ENCODE data around the gene POLD4. TPM values are rescaled to one million over a fixed set of nuclear protein-coding genes. Genes with fewer than 3 reads are reported as not detected.
A peak's percentile ranks its signal among the peaks of the same experiment; 100 is the strongest.

The POLD4 gene
- total RNA-seq, 3 donors from 2014 or later: 130 to 266 (median 201) TPM

- peaks cover 5% of the 10 kb centered on the region for H3K4me1 ChIP-seq (ENCODE audit: low read depth)
- intact Hi-C loops (cut with DNase I, micrococcal nuclease): no loop called here
Measured at GRCh38 chr11:67307545-67308001, 45.8 kb downstream of the POLD4 start.

GRCh38 chr11:67306769-67307544 lies 46.4 kb downstream of the POLD4 start:
- Histone ChIP-seq H3K9me3 (no peaks in the 10 kb centered on the region), H3K36me3 (ENCODE audit: low read depth) (no peaks in the 10 kb centered on the region), H3K4me3 (no peak overlapping the region), H3K4me1 (ENCODE audit: low read depth) (peaks cover 6% of the 10 kb centered on the region)
- DNase-seq: peak in 1 of 3 donors; percentile 32
- no peak for TF ChIP-seq CTCF (IDR thresholded peaks at IDR 0.05)
- no peak for ATAC-seq
- intact Hi-C loops (cut with DNase I, micrococcal nuclease): no loop called here

More at GRCh38 chr11:67307545-67308001, 45.8 kb downstream of the POLD4 start:
- Histone ChIP-seq H3K36me3 (ENCODE audit: low read depth) (no peaks in the 10 kb centered on the region), H3K4me3 (no peak overlapping the region), H3K9me3 (no peaks in the 10 kb centered on the region)
- DNase-seq: peak in 1 of 3 donors; percentile 27
- no peak for TF ChIP-seq CTCF (IDR thresholded peaks at IDR 0.05)
- ATAC-seq: no peak

- DNase-seq (peak in 2 of 3 donors; percentile 37 to 49), ATAC-seq (no peak)
- Histone ChIP-seq H3K9me3 (no peaks in the 10 kb centered on the region), H3K4me1 (ENCODE audit: low read depth) (peaks cover 11% of the 10 kb centered on the region), H3K36me3 (ENCODE audit: low read depth) (no peaks in the 10 kb centered on the region), H3K4me3 (peak overlapping the region; percentile 96)
- no peak for TF ChIP-seq CTCF (IDR thresholded peaks at IDR 0.05)
- intact Hi-C loops (cut with DNase I, micrococcal nuclease): no loop called here
Measured at GRCh38 chr11:67304511-67305113, 48.7 kb downstream of the POLD4 start.

GRCh38 chr11:67303835-67304411 lies 49.4 kb downstream of the POLD4 start:
- peak; percentile 55 for ATAC-seq
- no peaks in the 10 kb centered on the region for H3K36me3 ChIP-seq (ENCODE audit: low read depth)
- peak; percentile 51 to 78 (median 70) for DNase-seq
- H3K4me3 ChIP-seq: peak overlapping the region; percentile 96
- no peak for TF ChIP-seq CTCF (IDR thresholded peaks at IDR 0.05)
- H3K9me3 ChIP-seq: no peaks in the 10 kb centered on the region
- intact Hi-C loops (cut with DNase I, micrococcal nuclease): no loop called here
- H3K4me1 ChIP-seq (ENCODE audit: low read depth): peaks cover 11% of the 10 kb centered on the region

GRCh38 chr11:67303132-67303834 lies 50.1 kb downstream of the POLD4 start, which contains the start of gene SSH3:
Gene SSH3, plus strand, starts transcription at chr11:67303530. Its CDS starts 96 bp downstream, at chr11:67303626.
- ATAC-seq (peak; percentile 91), DNase-seq (peak; percentile 90 to 93 (median 92))
- Histone ChIP-seq H3K4me3 (peak within 1 kb of the TSS; percentile 96), H3K36me3 (ENCODE audit: low read depth) (no peaks in the 10 kb centered on the region), H3K9me3 (no peaks in the 10 kb centered on the region), H3K4me1 (ENCODE audit: low read depth) (peaks cover 11% of the 10 kb centered on the region)
- intact Hi-C loops (cut with DNase I, micrococcal nuclease): no loop called here
- no peak for TF ChIP-seq CTCF (IDR thresholded peaks at IDR 0.05)
